Measurements from ENCODE around the gene RNASEH2B.

DNA sequence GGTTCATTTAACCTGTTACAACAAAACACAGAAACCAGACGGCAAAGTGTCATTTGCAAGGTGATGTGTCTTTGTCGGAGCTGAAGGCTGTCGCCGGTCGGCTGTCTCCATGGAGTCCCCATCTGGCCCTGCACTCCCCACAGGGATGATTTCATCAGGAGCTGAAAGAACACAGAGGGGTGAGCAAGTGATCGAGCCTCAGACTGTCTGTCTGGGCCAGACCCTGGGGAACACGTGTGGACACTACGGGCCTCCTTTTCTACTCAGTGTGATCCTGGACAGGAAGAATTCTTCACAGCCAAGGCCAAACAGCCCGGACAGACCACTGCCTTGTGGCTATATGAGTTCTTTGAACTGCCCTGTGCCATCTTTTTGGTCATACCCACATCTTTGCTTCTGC is 85.1 kb downstream of the RNASEH2B start:
- no peak for TF ChIP-seq SPI1 (IDR thresholded peaks at IDR 0.05; ENCODE audit: borderline replicate concordance, low read depth)
- TF ChIP-seq, protein P1, sequence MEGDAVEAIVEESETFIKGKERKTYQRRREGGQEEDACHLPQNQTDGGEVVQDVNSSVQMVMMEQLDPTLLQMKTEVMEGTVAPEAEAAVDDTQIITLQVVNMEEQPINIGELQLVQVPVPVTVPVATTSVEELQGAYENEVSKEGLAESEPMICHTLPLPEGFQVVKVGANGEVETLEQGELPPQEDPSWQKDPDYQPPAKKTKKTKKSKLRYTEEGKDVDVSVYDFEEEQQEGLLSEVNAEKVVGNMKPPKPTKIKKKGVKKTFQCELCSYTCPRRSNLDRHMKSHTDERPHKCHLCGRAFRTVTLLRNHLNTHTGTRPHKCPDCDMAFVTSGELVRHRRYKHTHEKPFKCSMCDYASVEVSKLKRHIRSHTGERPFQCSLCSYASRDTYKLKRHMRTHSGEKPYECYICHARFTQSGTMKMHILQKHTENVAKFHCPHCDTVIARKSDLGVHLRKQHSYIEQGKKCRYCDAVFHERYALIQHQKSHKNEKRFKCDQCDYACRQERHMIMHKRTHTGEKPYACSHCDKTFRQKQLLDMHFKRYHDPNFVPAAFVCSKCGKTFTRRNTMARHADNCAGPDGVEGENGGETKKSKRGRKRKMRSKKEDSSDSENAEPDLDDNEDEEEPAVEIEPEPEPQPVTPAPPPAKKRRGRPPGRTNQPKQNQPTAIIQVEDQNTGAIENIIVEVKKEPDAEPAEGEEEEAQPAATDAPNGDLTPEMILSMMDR (IDR thresholded peaks at IDR 0.05; ENCODE audit: insufficient read depth, low read length) = no peak
- TF ChIP-seq POLR2AphosphoS5 (IDR thresholded peaks at IDR 0.05; ENCODE audit: low read depth) = no peak
- no peak for TF ChIP-seq GABPA (IDR thresholded peaks at IDR 0.05; ENCODE audit: low read depth)
- TF ChIP-seq, protein P2, sequence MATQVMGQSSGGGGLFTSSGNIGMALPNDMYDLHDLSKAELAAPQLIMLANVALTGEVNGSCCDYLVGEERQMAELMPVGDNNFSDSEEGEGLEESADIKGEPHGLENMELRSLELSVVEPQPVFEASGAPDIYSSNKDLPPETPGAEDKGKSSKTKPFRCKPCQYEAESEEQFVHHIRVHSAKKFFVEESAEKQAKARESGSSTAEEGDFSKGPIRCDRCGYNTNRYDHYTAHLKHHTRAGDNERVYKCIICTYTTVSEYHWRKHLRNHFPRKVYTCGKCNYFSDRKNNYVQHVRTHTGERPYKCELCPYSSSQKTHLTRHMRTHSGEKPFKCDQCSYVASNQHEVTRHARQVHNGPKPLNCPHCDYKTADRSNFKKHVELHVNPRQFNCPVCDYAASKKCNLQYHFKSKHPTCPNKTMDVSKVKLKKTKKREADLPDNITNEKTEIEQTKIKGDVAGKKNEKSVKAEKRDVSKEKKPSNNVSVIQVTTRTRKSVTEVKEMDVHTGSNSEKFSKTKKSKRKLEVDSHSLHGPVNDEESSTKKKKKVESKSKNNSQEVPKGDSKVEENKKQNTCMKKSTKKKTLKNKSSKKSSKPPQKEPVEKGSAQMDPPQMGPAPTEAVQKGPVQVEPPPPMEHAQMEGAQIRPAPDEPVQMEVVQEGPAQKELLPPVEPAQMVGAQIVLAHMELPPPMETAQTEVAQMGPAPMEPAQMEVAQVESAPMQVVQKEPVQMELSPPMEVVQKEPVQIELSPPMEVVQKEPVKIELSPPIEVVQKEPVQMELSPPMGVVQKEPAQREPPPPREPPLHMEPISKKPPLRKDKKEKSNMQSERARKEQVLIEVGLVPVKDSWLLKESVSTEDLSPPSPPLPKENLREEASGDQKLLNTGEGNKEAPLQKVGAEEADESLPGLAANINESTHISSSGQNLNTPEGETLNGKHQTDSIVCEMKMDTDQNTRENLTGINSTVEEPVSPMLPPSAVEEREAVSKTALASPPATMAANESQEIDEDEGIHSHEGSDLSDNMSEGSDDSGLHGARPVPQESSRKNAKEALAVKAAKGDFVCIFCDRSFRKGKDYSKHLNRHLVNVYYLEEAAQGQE (IDR thresholded peaks at IDR 0.05; ENCODE audit: insufficient replicate concordance, low read depth) = no peak

Data from HL-60 (cell line).